Thyroid gland (tissue), 4 donors: ENCODE measurements around the gene CTRL. TPM values are rescaled to one million over a fixed set of nuclear protein-coding genes. Genes with fewer than 3 reads are reported as not detected.

Experiments used
- DNase-seq, 2 donors: peaks; one replicate each; pipeline ENCODE4 v3.0.0-alpha.2; 2019
- H3K27ac ChIP-seq, 3 donors: fragments of 200-600 bp; sonication (generic); 1 replicate in 2 of 3; 2 replicates in 1 of 3; pipeline ENCODE4 v1.5.1; 2016 to 2019; ENCODE audit warnings: mild to moderate bottlenecking in 1 of 3, moderate library complexity in 1 of 3
- H3K27me3 ChIP-seq: fragments of 200-600 bp; sonication (generic); one replicate; pipeline ENCODE4 v1.5.1; 2019
- H3K36me3 ChIP-seq, 2 donors: fragments of 200-600 bp; sonication (generic); one replicate each; pipeline ENCODE4 v1.5.1; 2016 to 2019
- H3K4me1 ChIP-seq, 2 donors: fragments of 200-600 bp; sonication (generic); one replicate each; pipeline ENCODE4 v1.5.1; 2017 to 2019
- H3K4me3 ChIP-seq, 3 donors: fragments of 200-600 bp; sonication (generic); replicated peaks in 1 of 3; 1 replicate in 2 of 3; 2 replicates in 1 of 3; pipeline ENCODE4 v1.5.1; 2016; ENCODE audit warnings: mild to moderate bottlenecking in 1 of 3
- H3K9me3 ChIP-seq: fragments of 200-600 bp; sonication (generic); one replicate; pipeline ENCODE4 v1.5.1; 2017
- CTCF ChIP-seq, 6 experiments: fragments of 200-600 bp in 3 of 6; fragments of 450-650 bp in 3 of 6; sonication (generic) in 3 of 6; IDR thresholded peaks; one replicate each; pipeline ENCODE4 v1.5.1; 2016 to 2019; ENCODE audit warnings: antibody characterized with exemption in 6 of 6, mild to moderate bottlenecking in 2 of 6, inconsistent platforms in 1 of 6, moderate library complexity in 1 of 6
- POLR2A ChIP-seq, 2 donors: fragments of 450-650 bp; IDR thresholded peaks; one replicate each; pipeline ENCODE4 v1.6.1; 2017; ENCODE audit warnings: antibody characterized with exemption in 2 of 2, mild to moderate bottlenecking in 2 of 2, moderate library complexity in 1 of 2
- WGBS, 2 donors: methylation state at CpG; one replicate each; pipeline ENCODE4 v1.1.5; 2017; 5-methylcytosine and 5-hydroxymethylcytosine counted together
- intact Hi-C: fragments of 100-400 bp; cut with DNase I; formaldehyde crosslinking; loops from one replicate; pipeline ENCODE4 v1.15.1; 2023
- total RNA-seq, 4 donors: library from RNA; depleted of rRNA; stranded (reverse); fragments of >200 nt; gene quantifications; one replicate each; pipeline ENCODE4 v1.2.3, GENCODE V29; 2016

The CTRL gene
- total RNA-seq, 4 donors from 2014 or later: 0.34 to 0.94 TPM; not detected in 2

- no peak overlapping the region for H3K27ac ChIP-seq
- no peaks in the 10 kb centered on the region for H3K9me3 ChIP-seq
- peaks cover 6 to 13% of the 10 kb centered on the region in 2 donors for H3K36me3 ChIP-seq
- no peak overlapping the region for H3K4me3 ChIP-seq
- peaks cover 9 to 21% of the 10 kb centered on the region in 2 donors for H3K4me1 ChIP-seq
- WGBS, 2 donors: 96 to 98% methylated on average over 5 to 13 of the region's 14 CpGs
- intact Hi-C loops: loop anchor here (10.0 kb wide), 1 partner anchor 265 kb away; the partner anchor contains the start of genes ACD, C16orf86, ENKD1 and PARD6A
- DNase-seq: no peak
- TF ChIP-seq CTCF (IDR thresholded peaks at IDR 0.05) (no peak), POLR2A (IDR thresholded peaks at IDR 0.05) (no peak)
- H3K27me3 ChIP-seq: no peaks in the 10 kb centered on the region
Measured at GRCh38 chr16:67930191-67930590, 1.5 kb downstream of the CTRL start.

GRCh38 chr16:67928561-67929364 lies 2.9 kb downstream of the CTRL start:
- peak; percentile 34 to 89 (median 86) for TF ChIP-seq CTCF (IDR thresholded peaks at IDR 0.05)
- no peak for TF ChIP-seq POLR2A (IDR thresholded peaks at IDR 0.05)
- H3K27ac ChIP-seq: no peak overlapping the region
- H3K9me3 ChIP-seq: no peaks in the 10 kb centered on the region
- H3K36me3 ChIP-seq: peaks cover 6 to 13% of the 10 kb centered on the region in 2 donors
- WGBS, 2 donors: 54 to 65% methylated on average over 9 to 16 of the region's 16 CpGs
- DNase-seq: peak; percentile 71 to 78
- intact Hi-C loops: loop anchor here (5.0 kb wide), 2 partner anchors 46 to 111 kb away; partner anchors contain the start of gene NRN1L
- no peak overlapping the region for H3K4me3 ChIP-seq
- no peaks in the 10 kb centered on the region for H3K27me3 ChIP-seq
- peaks cover 9 to 31% of the 10 kb centered on the region in 2 donors for H3K4me1 ChIP-seq

- no peak for DNase-seq
- Histone ChIP-seq H3K36me3 (peaks cover 6 to 13% of the 10 kb centered on the region in 2 donors), H3K27me3 (no peaks in the 10 kb centered on the region), H3K4me1 (peaks cover 15 to 37% of the 10 kb centered on the region in 2 donors), H3K27ac (no peak overlapping the region), H3K9me3 (no peaks in the 10 kb centered on the region), H3K4me3 (no peak overlapping the region)
- 89 to 100% methylated on average over 1 to 7 of the region's 7 CpGs for WGBS, 2 donors
- intact Hi-C loops: loop anchor here (5.0 kb wide), 2 partner anchors 46 to 111 kb away; partner anchors contain the start of gene NRN1L
- no peak for TF ChIP-seq CTCF (IDR thresholded peaks at IDR 0.05)
- no peak for TF ChIP-seq POLR2A (IDR thresholded peaks at IDR 0.05)
Measured at GRCh38 chr16:67928147-67928546, 3.5 kb downstream of the CTRL start.

GRCh38 chr16:67927131-67927941 lies 4.3 kb downstream of the CTRL start:
- intact Hi-C loops: loop anchor here (5.0 kb wide), 2 partner anchors 45 to 110 kb away; partner anchors contain the start of gene NRN1L

More at GRCh38 chr16:67927131-67927941, 4.3 kb downstream of the CTRL start:
- H3K4me3 ChIP-seq: no peak overlapping the region
- H3K27me3 ChIP-seq: no peaks in the 10 kb centered on the region
- peaks cover 21 to 45% of the 10 kb centered on the region in 2 donors for H3K4me1 ChIP-seq
- no peak overlapping the region for H3K27ac ChIP-seq
- no peak for DNase-seq
- no peaks in the 10 kb centered on the region for H3K9me3 ChIP-seq
- TF ChIP-seq POLR2A (IDR thresholded peaks at IDR 0.05) (no peak), CTCF (IDR thresholded peaks at IDR 0.05) (no peak)
- 91 to 93% methylated on average over 20 to 22 of the region's 22 CpGs for WGBS, 2 donors
- peaks cover 6 to 13% of the 10 kb centered on the region in 2 donors for H3K36me3 ChIP-seq
